ENCODE data around the gene FAM149A.

- TF ChIP-seq CTCF (IDR thresholded peaks at IDR 0.05), result no peak
- no peak for TF ChIP-seq ZNF263 (CRISPR knock-in tag; IDR thresholded peaks at IDR 0.05; ENCODE audit: low read depth)
- no peak for TF ChIP-seq E2F1 (CRISPR knock-in tag; IDR thresholded peaks at IDR 0.05)
- no peak for TF ChIP-seq IRF1 (CRISPR knock-in tag; IDR thresholded peaks at IDR 0.05)
- TF ChIP-seq FOXP4 (CRISPR knock-in tag; IDR thresholded peaks at IDR 0.05), result no peak
Measured at GRCh38 chr4:186131935-186132334, 27.4 kb downstream of the FAM149A start.

Measured in WTC11 (cell line).